ENCODE data around the gene CATSPERD. TPM values are rescaled to one million over a fixed set of nuclear protein-coding genes. Genes with fewer than 3 reads are reported as not detected.

CATSPERD gene
- total and polyA plus RNA-seq, 9 of the 15 experiments (the other 6 are each of a cell fraction or from before 2014, with no cell fraction given): not detected

DNA sequence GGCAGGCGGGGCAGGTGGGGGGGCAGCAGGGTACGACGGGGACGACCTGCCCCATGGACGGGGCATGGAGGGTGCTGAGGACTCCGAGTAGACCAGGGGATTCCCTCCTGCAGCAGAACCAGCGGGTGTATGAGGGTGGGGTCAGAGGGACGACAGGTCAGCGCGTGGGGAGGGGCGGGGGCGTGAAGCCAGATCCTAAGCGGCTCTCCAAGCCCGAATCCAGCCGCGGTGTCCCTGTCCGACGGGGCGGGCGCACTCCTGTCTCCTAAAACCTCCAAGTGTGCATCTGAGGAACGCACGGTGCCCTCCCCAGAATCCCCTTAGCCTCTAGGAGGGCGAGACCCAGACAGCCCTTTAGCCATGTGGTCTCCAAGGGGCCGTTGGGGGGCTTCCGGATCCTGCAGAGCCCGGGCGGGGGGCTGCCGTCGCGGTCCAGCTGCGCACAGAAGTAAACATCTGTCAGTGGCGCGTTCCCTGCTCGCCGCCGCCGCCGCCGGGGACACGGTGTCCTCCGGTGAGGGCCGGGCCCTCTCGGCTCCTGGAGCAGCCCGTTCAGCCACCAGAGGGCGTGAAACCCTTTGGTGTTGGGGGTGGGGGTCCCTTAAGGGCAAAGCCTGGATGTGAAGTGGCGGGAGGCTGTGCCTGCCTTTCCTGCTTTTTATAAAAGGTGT, 85.2 kb downstream of the CATSPERD start (continued):
- TF ChIP-seq HBP1 (CRISPR knock-in tag; IDR thresholded peaks at IDR 0.05) (no peak), ELF2 (CRISPR knock-in tag; IDR thresholded peaks at IDR 0.05) (no peak), HOMEZ (CRISPR knock-in tag; IDR thresholded peaks at IDR 0.05) (no peak), HEY1 (CRISPR knock-in tag; IDR thresholded peaks at IDR 0.05; ENCODE audit: borderline replicate concordance) (no peak), DPF2 (IDR thresholded peaks at IDR 0.05) (no peak), BACH1 (tag; IDR thresholded peaks at IDR 0.05) (no peak), C11orf30 (IDR thresholded peaks at IDR 0.05; ENCODE audit: low read depth) (no peak), ZBTB12 (CRISPR knock-in tag; IDR thresholded peaks at IDR 0.05) (no peak), KAT2B (IDR thresholded peaks at IDR 0.05; ENCODE audit: low read depth, low read length) (no peak), SRF (CRISPR knock-in tag; IDR thresholded peaks at IDR 0.05) (no peak), MCM3 (IDR thresholded peaks at IDR 0.05) (no peak), POU5F1 (IDR thresholded peaks at IDR 0.05; ENCODE audit: borderline replicate concordance, low read depth, low read length, partially characterized antibody) (no peak), FOS (IDR thresholded peaks at IDR 0.05; ENCODE audit: extremely low read depth, insufficient read length) (no peak), ZNF589 (CRISPR knock-in tag; IDR thresholded peaks at IDR 0.05; ENCODE audit: low read depth) (no peak), JUNB (CRISPR knock-in tag; conservative IDR thresholded peaks at IDR 0.05) (no peak), ELK1 (CRISPR knock-in tag; IDR thresholded peaks at IDR 0.05) (no peak), CEBPG (CRISPR knock-in tag; IDR thresholded peaks at IDR 0.05) (no peak), CEBPG (tag; conservative IDR thresholded peaks at IDR 0.05 in 1 of 2, IDR thresholded peaks at IDR 0.05 in 1 of 2) (no peak), KDM5B (IDR thresholded peaks at IDR 0.05; ENCODE audit: insufficient replicate concordance, low read depth, low read length) (no peak), ZNF764 (CRISPR knock-in tag; IDR thresholded peaks at IDR 0.05; ENCODE audit: low read depth) (no peak), ZNF778 (CRISPR knock-in tag; IDR thresholded peaks at IDR 0.05) (no peak), ZNF239 (CRISPR knock-in tag; IDR thresholded peaks at IDR 0.05) (no peak)
- TF ChIP-seq, protein P1, sequence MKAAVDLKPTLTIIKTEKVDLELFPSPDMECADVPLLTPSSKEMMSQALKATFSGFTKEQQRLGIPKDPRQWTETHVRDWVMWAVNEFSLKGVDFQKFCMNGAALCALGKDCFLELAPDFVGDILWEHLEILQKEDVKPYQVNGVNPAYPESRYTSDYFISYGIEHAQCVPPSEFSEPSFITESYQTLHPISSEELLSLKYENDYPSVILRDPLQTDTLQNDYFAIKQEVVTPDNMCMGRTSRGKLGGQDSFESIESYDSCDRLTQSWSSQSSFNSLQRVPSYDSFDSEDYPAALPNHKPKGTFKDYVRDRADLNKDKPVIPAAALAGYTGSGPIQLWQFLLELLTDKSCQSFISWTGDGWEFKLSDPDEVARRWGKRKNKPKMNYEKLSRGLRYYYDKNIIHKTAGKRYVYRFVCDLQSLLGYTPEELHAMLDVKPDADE (conservative IDR thresholded peaks at IDR 0.05; ENCODE audit: control insufficient read depth, low read depth, low read length): no peak

All from K562 (cell line).